Neural crest cell (in vitro differentiated cells): ENCODE measurements around the gene DDX42. TPM values are rescaled to one million over a fixed set of nuclear protein-coding genes. Genes with fewer than 3 reads are reported as not detected.
"Not testable (repeated sequence)": the region's sequence is repeated elsewhere in the genome, so short reads cannot be mapped to it uniquely, and the experiment has no call there.

Experiments
- DNase-seq: peaks from one replicate; pipeline ENCODE4 v3.0.0; 2021; ENCODE audit warnings: low read depth, mixed read lengths, low spot score
- H3K27ac Mint-ChIP-seq: one replicate; pipeline ENCODE4 v1.8.0; 2021; ENCODE audit warnings: mild to moderate bottlenecking, mixed read lengths; ENCODE audit not compliant: unreplicated experiment
- H3K27me3 Mint-ChIP-seq: 2 replicates; pipeline ENCODE4 v1.8.0; 2021; ENCODE audit warnings: low read depth, mild to moderate bottlenecking, mixed read lengths
- H3K36me3 Mint-ChIP-seq: 2 replicates; pipeline ENCODE4 v1.8.0; 2021; ENCODE audit warnings: low read depth, mild to moderate bottlenecking, mixed read lengths
- H3K4me1 Mint-ChIP-seq: 2 replicates; pipeline ENCODE4 v1.8.0; 2021; ENCODE audit warnings: mixed read lengths
- H3K4me3 Mint-ChIP-seq: one replicate; pipeline ENCODE4 v1.8.0; 2021; ENCODE audit warnings: mild to moderate bottlenecking, mixed read lengths
- H3K9me3 Mint-ChIP-seq: 2 replicates; pipeline ENCODE4 v1.8.0; 2021; ENCODE audit warnings: mixed read lengths
- CTCF ChIP-seq: fragments of 200-600 bp; sonication (generic); conservative IDR thresholded peaks from 2 replicates; pipeline ENCODE4 v1.5.0; 2021; ENCODE audit warnings: antibody characterized with exemption, mild to moderate bottlenecking
- total RNA-seq: library from RNA; stranded (reverse); gene quantifications from 2 replicates; pipeline ENCODE4 v1.2.1, GENCODE V29; 2021

Gene DDX42
- total RNA-seq, 1 donor from 2014 or later: 160 TPM

GRCh38 chr17:63854709-63855108 is 80.7 kb downstream of the DDX42 start:
- H3K4me3 Mint-ChIP-seq: no peak overlapping the region
- DNase-seq: no peak
- no peak overlapping the region for H3K27ac Mint-ChIP-seq
- no peak for TF ChIP-seq CTCF
- no peaks in the 10 kb centered on the region for H3K9me3 Mint-ChIP-seq
- no peaks in the 10 kb centered on the region for H3K36me3 Mint-ChIP-seq
- peaks cover 29% of the 10 kb centered on the region for H3K27me3 Mint-ChIP-seq
- peaks cover 4% of the 10 kb centered on the region for H3K4me1 Mint-ChIP-seq

- no peak for TF ChIP-seq CTCF
- Mint-ChIP-seq H3K27me3 (peaks cover 32% of the 10 kb centered on the region), H3K36me3 (no peaks in the 10 kb centered on the region), H3K4me3 (no peak overlapping the region), H3K27ac (no peak overlapping the region), H3K4me1 (peaks cover 4% of the 10 kb centered on the region), H3K9me3 (no peaks in the 10 kb centered on the region)
- no peak for DNase-seq
Measured at GRCh38 chr17:63855185-63855584, 81.2 kb downstream of the DDX42 start.

- not testable (repeated sequence) for DNase-seq, H3K4me1 Mint-ChIP-seq, H3K36me3 Mint-ChIP-seq, H3K9me3 Mint-ChIP-seq, H3K4me3 Mint-ChIP-seq, H3K27ac Mint-ChIP-seq
- peaks cover 32% of the 10 kb centered on the region for H3K27me3 Mint-ChIP-seq
Measured at GRCh38 chr17:63856425-63856824, 82.5 kb downstream of the DDX42 start.

- Mint-ChIP-seq H3K4me3 (no peak overlapping the region), H3K36me3 (no peaks in the 10 kb centered on the region), H3K4me1 (no peaks in the 10 kb centered on the region), H3K9me3 (no peaks in the 10 kb centered on the region), H3K27me3 (peaks cover 24% of the 10 kb centered on the region), H3K27ac (no peak overlapping the region)
- no peak for DNase-seq
- no peak for TF ChIP-seq CTCF
Measured at GRCh38 chr17:63859257-63859656, 85.3 kb downstream of the DDX42 start.

- H3K27me3 Mint-ChIP-seq, H3K36me3 Mint-ChIP-seq, H3K27ac Mint-ChIP-seq, H3K4me1 Mint-ChIP-seq, DNase-seq, H3K4me3 Mint-ChIP-seq, H3K9me3 Mint-ChIP-seq: not testable (repeated sequence)
Measured at GRCh38 chr17:63866625-63867024, 92.7 kb downstream of the DDX42 start.

Other genes with a start within 250 kb of the DDX42 start
- 146 TPM in 2 replicates for gene DCAF7, start 223.7 kb upstream of the DDX42 start, total RNA-seq
- gene TACO1, start 173.3 kb upstream of the DDX42 start, total RNA-seq: 24.3 and 24.4 TPM in 2 replicates
- 26.0 and 28.0 TPM in 2 replicates for gene MAP3K3, start 151.8 kb upstream of the DDX42 start, total RNA-seq
- 134 and 145 TPM in 2 replicates for gene LIMD2, start 74.0 kb upstream of the DDX42 start, total RNA-seq
- gene STRADA, start 32.4 kb upstream of the DDX42 start, total RNA-seq: 55.0 and 55.9 TPM in 2 replicates
- 72.9 and 73.2 TPM in 2 replicates for gene CCDC47, start 573 bp upstream of the DDX42 start, total RNA-seq
- gene PSMC5, start 53.3 kb downstream of the DDX42 start, total RNA-seq: 170 and 178 TPM in 2 replicates
- 57.4 and 59.9 TPM in 2 replicates for gene FTSJ3, start 53.5 kb downstream of the DDX42 start, total RNA-seq
- gene SMARCD2, start 68.5 kb downstream of the DDX42 start, total RNA-seq: 43.0 and 45.5 TPM in 2 replicates
- not detected in 2 replicates for gene CSH2, start 99.5 kb downstream of the DDX42 start, total RNA-seq
- not detected in 2 replicates for gene GH2, start 107.8 kb downstream of the DDX42 start, total RNA-seq
- gene CSH1, start 122.4 kb downstream of the DDX42 start, total RNA-seq: not detected in 2 replicates
- gene CSHL1, start 137.1 kb downstream of the DDX42 start, total RNA-seq: not detected in 2 replicates
- gene GH1, start 144.7 kb downstream of the DDX42 start, total RNA-seq: not detected in 2 replicates
- 0.86 and 1.0 TPM in 2 replicates for gene CD79B, start 158.2 kb downstream of the DDX42 start, total RNA-seq
- gene SCN4A, start 198.7 kb downstream of the DDX42 start, total RNA-seq: 1.6 and 1.9 TPM in 2 replicates
- 0.82 and 1.4 TPM in 2 replicates for gene PRR29, start 224.2 kb downstream of the DDX42 start, total RNA-seq
- not detected in 2 replicates for gene ICAM2, start 246.5 kb downstream of the DDX42 start, total RNA-seq